ENCODE results near the gene ERBIN.
A peak's percentile ranks its signal among the peaks of the same experiment; 100 is the strongest.
"Not testable (repeated sequence)": the region's sequence is repeated elsewhere in the genome, so short reads cannot be mapped to it uniquely, and the experiment has no call there.

ERBIN gene

DNA sequence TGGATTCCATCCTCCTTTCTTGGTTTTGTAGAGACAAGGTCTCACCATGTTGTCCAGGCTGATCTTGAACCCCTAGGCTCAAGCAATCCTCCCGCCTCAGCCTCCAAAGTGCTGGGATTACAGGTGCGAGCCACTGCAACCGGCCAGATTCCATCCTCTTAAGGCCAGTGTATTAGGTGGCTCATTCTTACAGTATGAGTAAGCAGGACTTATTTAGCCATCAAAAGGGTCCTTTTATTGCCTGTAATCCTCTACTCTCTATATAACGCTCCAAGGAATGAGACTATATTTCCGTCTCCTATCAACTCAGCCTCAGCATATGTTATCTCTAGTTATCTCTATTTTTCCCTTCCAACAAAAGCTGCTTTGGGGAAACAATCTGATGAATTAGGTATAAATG lies 3.0 kb upstream of the ERBIN start:
- no peak for DNase-seq

DNA sequence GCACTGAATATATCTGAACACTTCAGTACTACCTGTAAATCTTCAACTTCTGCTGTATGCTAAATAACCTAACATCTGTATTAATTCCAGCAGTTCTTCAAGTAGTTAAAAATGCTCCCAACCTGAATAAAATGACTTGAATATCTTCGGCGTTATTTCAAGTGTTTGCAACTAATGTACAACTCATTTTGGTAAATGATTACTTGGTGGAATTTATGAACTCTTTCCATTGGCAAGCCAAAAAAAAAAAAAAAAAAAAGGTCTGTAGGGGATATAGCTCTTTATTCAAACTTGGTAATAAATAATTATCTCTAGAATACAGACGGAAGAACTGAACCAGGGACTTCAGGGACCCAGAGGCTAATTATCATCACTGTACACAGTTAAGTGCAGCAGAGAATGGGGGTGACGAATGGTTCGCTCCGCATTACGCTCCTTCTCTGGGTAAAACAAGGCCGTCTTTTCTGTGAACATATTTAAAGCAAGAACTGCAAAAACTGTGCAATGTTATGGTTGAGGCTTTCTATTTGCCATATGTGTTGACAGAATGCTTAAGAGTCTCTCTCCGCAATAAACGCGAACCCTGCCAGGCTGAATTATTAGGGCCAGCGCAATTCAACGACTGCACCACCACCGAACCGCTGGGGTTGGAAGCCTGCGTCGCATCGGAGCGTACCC lies 1.9 kb upstream of the ERBIN start:
- no peak for DNase-seq

DNA sequence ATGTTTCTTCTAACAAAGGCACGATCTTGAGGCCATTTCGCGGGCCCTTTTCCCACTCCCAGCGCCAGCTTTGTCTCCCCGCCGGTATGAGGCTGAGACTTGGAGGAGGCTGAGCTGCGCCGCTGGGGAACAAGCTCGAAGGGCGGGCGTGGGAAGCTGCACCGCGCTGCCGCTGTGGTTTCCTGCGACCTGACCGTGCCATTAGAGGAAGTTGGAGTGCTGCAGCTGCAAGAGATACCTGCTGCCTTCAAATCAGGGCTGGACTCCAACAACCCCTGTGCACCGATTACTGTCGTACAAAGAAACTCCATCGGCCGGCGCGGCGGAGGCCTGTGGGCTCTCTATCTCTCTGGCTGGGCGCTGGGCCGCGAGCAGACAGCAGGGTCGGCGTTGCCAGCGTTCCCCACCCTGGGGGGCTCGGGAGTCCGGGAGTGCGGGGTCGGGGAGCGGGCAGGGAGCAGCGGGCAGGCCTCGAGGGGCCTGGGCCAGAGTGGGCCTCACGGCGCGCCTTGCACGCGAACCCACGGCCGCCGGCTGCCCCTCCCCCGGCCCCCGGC lies 1.3 kb upstream of the ERBIN start:
- DNase-seq, result peak; percentile 41 to 51

GRCh38 chr5:65925601-65926275 lies 637 bp upstream of the ERBIN start:
- DNase-seq, result peak; percentile 67 to 82

DNA sequence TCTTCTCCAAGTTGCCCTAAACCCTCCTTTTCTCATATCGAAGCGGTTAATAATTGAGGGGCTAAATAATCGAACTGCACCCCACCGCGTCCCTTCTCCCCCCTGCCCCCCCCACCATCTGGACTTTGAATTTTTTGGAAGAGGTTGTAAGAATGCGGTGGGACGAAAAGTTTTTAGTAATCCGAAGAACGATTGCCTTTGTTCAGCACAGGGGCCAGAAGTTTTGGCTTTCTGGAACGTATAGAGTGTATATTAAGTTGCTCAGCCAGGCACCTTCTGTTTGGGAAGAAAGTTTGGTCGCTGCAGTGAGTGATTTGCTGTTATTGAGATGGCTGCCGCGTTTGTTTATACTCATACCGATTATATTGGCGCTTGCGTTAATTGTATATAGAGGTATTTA lies 518 bp downstream of the ERBIN start:
- no peak for DNase-seq

DNA sequence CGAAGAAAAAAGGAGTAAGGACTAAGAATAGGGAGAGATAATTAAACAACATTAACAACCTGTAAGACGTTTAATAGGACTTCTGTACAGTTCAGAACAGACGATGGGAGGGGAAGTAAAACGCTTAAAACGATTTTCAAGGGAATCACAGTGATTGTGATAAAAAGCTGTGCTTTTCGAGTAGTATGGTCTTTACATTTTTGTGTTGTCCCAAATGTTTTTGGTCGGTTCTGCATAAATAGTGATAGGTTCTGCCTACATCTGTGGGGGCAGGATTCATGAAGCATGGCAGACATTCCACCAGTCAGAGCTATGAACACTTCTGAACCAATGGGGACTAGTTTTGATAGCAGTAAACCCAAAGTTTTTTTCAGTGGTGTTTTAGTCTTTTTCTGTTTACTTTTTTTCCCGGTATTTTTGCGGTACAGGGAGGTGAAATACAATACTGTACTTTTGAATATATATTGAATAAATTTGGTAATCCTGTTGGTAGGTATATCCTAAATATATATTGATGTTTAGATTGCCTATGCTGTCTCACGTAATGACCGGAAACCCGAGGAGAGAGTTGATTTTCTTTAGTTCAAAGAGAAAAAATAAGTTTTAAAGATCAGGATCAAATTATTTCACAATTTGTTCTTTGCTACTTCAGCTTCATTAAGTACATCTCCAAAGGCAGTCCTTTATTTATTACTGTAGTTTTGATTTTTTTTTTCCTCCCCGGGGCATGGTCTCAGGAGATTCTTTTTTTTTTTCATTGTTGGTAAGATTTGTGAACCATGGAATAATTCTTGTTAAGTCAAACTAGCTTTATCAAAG lies 1.3 kb downstream of the ERBIN start:
- no peak for DNase-seq

GRCh38 chr5:65928322-65928752 lies 2.0 kb downstream of the ERBIN start:
- no peak for DNase-seq

GRCh38 chr5:65928860-65929259 lies 2.5 kb downstream of the ERBIN start:
- DNase-seq, result no peak

- DNase-seq, result no peak
These were observed 6.3 kb downstream of the ERBIN start for GRCh38 chr5:65932676-65933075.

DNA sequence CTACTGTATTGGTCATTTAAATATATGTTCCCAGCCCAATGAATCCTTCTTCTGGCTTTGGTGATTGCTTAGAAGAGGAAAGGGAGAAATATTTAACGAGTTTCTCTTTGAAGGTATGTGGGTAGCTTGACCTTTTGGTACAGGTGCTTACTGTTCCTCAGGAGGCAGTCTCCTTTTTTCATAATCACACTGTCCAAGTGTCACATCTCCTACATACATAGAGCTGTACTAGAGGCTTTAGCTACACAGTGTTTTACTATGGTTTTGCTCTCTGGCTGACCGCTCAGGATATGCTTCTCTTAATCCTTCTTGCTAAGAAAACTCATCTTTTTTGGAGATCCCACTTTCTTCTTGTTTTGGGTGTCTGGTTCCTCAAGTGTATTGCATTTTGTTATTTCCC lies 6.9 kb downstream of the ERBIN start:
- no peak for DNase-seq

DNA sequence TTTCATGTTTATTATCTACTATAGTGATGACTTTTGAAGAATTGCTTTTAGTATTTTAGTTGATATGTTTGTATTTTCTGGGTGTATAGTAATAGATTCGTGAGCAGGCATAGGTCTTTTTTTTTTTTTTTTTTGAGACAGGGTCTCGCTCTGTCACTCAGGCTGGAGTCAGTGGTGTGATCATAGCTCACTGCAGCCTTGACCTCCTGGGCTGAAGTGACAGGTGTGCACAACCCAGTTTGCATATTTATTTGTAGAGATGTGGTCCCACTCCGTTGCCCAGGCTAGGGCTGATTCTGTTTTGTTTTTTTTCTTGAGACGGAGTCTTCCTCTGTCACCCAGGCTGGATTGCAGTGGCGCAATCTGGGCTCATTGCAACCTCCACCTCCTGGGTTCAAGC lies 11.9 kb downstream of the ERBIN start:
- DNase-seq, result no peak

DNA sequence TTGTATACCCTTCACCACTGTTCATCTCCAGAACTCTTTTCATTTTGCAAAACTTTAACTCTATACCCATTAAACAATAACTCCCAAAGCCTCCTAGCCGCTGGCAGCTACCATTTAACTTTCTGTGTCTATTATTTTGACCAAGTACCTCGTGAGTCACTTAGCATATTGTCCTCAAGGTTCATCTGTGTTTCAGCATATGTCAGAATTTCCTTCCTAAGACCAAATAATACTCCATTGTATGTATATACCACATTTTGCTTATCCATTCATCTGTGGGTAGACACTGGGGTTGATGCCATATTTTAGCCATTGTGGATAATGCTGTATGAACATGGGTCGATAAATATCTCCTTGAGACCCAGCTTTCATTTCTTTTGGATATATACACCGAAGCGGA lies 17.4 kb downstream of the ERBIN start:
- DNase-seq, result no peak

DNA sequence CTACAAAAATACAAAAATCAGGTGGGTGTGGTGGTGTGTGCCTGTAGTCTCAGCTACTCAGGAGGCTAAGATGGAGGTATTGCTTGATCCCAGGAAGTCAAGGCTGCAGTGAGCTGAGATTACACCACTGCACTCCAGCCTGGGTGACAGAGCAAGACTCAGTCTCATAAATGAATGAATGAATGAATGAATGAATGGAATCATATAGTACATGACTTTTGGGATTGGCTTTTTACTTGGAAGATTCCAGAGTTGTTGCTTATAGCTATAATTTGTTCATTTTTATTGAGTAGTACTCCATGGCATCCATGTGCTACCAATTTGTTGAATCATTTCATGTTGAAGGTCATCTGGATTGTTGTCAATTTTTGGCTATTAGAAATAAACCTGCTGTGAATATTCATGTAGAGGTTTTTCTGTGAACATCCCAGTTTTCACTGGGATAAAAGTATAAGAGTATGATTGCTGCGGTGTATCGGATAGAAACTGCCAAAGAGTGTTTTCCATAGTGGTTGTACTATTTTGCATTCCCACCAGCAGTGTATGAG lies 19.9 kb downstream of the ERBIN start:
- DNase-seq, result no peak

- no peak for DNase-seq
These were observed 21.9 kb downstream of the ERBIN start for GRCh38 chr5:65948115-65948747.

DNA sequence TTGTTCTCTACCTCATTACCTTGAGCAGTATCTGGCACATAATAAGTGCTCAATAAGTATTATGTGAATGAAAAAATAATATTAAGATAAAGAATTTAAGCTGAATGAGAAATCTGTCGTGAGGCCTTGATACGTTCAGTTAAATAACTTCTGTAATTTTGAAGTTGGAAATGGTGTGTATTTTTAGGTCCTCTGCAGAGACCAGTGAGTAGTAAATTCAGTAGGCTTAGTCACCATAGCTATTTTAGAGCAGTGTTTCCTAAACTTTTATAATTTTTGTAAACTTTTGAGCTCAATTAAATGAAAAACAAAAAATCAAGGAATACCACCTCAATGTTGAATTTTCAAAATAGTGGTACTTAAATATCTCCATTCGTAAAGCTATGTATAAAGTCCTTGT lies 25.0 kb downstream of the ERBIN start:
- DNase-seq, result no peak

GRCh38 chr5:65952259-65952658 lies 25.9 kb downstream of the ERBIN start:
- DNase-seq, result no peak

DNA sequence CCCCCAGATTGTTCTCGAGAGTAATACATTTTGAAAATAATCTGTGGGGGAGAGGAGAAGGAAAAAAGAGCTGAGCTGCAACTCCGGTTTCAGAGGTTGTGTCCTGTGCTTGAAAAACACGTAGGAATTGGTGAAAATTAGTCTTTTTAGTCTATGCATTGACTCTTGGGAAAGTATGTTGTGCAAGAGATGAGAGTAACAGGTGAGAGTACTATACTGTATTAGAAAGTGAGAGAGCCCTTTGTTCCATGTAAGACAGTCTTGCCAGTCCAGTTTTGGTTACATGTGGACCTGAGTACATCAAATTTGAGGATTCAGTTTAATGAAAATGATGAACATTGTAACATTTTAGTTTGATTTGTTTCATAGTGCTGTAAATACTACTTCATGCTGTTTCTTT lies 27.8 kb downstream of the ERBIN start:
- no peak for DNase-seq

DNA sequence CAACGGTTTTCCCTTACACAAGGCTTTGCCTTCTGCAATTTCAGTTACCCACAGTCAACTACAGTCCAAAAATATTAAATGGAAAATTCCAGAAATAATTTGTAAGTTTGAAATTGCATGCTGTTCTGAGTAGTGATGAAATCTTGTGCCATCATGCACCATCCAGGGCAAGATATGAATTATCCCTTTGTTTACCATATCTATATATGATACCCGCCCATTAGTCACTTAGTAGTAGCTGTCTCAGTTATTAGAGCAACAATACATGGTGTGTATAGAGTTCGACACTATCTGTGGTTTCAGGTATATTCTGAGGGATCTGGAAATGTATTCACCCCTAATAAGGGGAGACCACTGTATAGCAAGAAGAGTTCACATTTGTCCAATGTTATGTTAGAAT lies 29.4 kb downstream of the ERBIN start:
- DNase-seq, result no peak

DNA sequence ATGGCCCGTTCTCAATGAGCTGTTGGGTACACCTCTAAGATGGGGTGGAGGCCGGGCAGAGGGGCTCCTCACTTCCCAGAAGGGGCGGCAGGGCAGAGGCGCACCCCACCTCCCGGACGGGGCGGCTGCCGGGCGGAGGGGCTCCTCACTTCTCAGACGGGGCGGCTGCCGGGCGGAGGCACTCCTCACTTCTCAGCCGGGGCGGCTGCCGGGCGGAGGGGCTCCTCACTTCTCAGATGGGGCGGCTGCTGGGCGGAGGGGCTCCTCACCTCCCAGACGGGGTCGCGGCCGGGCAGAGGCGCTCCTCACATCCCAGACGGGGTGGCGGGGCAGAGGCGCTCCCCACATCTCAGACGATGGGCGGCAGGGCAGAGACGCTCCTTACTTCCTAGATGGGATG lies 31.3 kb downstream of the ERBIN start:
- DNase-seq, result not testable (repeated sequence)

DNA sequence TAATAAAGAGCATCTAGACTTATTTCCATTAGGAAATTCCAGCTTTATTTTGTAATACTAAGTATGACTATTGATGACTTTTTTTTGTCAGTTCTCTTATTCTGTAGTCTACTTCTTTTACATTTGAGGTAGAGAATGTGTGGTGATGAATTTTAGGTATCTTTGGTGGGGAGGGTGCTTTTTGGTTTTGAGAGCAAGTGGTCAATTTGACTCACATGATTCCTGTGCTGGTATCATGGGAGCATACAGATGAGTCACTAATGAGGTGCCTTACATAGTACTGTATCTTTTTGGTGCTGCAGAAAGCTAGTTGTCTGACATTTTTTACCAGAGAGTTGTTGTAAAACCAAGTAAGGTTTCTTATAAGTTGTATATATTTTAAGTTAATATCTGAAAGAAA lies 35.3 kb downstream of the ERBIN start:
- no peak for DNase-seq

DNA sequence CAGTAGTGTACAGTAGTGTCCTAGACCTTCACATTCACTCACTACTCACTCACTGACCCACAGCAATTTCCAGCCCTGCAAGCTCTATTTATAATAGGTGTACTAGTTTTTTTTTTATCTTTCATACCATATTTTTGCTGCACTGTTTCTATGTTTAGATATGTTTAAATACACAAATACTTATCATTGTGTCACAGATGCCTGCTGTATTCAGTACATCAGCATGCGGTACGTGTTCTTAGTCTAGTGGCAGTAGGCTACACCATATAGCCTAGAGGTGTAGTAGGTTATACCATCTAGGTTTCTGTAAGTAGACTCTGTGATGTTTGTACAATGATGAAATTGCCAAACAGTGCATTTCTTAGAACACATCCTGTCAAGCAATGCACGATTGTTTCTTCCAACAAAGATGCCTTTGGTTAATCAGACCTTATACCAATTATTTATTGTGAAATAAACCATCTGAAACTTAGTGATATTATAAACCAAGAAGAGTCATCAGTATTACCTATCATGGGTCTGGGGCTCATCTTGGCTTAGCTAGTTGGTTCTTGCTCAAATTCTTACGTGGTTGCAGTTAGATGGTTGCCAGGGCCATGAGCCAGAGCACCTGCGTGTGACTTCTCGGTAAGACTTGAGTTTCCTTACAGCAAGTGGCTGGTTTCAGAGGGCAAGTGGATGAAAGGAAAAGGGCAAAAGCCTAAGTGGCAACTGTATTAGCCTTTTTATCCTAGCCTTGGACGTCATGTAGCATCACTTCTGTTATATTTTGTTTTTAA lies 41.1 kb downstream of the ERBIN start:
- no peak for DNase-seq
